DOHH2 (cell line): ENCODE measurements around the gene ANKRD33.

Experiments
- H3F3A ChIP-seq: fragments of 200-600 bp; sonication (generic), shearing (Covaris generic); 2 replicates; pipeline ENCODE4 v1.6.0; 2016; ENCODE audit warnings: antibody characterized with exemption, mild to moderate bottlenecking; ENCODE audit not compliant: control insufficient read depth, insufficient read depth
- H3K27ac ChIP-seq: fragments of 200-600 bp; sonication (generic); 2 replicates; pipeline ENCODE4 v1.5.1; 2014; ENCODE audit warnings: low read depth, mild to moderate bottlenecking, low read length, moderate library complexity
- H3K27me3 ChIP-seq: fragments of 200-600 bp; sonication (generic); 2 replicates; pipeline ENCODE4 v1.6.1; 2014; ENCODE audit warnings: mild to moderate bottlenecking, low read length, mixed read lengths; ENCODE audit not compliant: control insufficient read depth
- H3K36me3 ChIP-seq: fragments of 200-600 bp; sonication (generic); 2 replicates; pipeline ENCODE4 v1.6.1; 2014; ENCODE audit warnings: mild to moderate bottlenecking, low read length, moderate library complexity, mixed read lengths; ENCODE audit not compliant: control insufficient read depth
- H3K4me1 ChIP-seq: fragments of 200-600 bp; sonication (generic); 2 replicates; pipeline ENCODE4 v1.6.1; 2014; ENCODE audit warnings: mild to moderate bottlenecking, low read length, mixed read lengths; ENCODE audit not compliant: control insufficient read depth
- H3K4me2 ChIP-seq: fragments of 200-600 bp; sonication (generic); 2 replicates; pipeline ENCODE4 v1.6.0; 2014; ENCODE audit warnings: mild to moderate bottlenecking, low read length, moderate library complexity
- H3K4me3 ChIP-seq: fragments of 200-600 bp; sonication (generic); 2 replicates; pipeline ENCODE4 v1.5.1; 2014; ENCODE audit warnings: mild to moderate bottlenecking, low read length, mixed read lengths
- H3K79me2 ChIP-seq: fragments of 200-600 bp; sonication (generic); 2 replicates; pipeline ENCODE4 v1.6.1; 2014; ENCODE audit warnings: mild to moderate bottlenecking, low read length, mixed read lengths; ENCODE audit not compliant: control insufficient read depth
- H3K9me2 ChIP-seq: fragments of 200-600 bp; sonication (generic); replicated peaks from 2 replicates; pipeline ENCODE4 v1.6.1; 2014; ENCODE audit warnings: mild to moderate bottlenecking, low read length, mixed read lengths; ENCODE audit not compliant: control insufficient read depth
- H3K9me3 ChIP-seq: fragments of 200-600 bp; sonication (generic); 2 replicates; pipeline ENCODE4 v1.6.1; 2014; ENCODE audit warnings: antibody characterized with exemption, low read length, mixed read lengths; ENCODE audit not compliant: control insufficient read depth, insufficient read depth
- H4K20me1 ChIP-seq: fragments of 200-600 bp; sonication (generic); 2 replicates; pipeline ENCODE4 v1.6.0; 2014; ENCODE audit warnings: low read depth, mild to moderate bottlenecking, antibody characterized with exemption, low read length, moderate library complexity; ENCODE audit not compliant: control insufficient read depth, insufficient read depth
- EZH2phosphoT487 ChIP-seq: fragments of 200-600 bp; sonication (generic); IDR thresholded peaks from 2 replicates; pipeline ENCODE4 v1.6.1; 2017; ENCODE audit warnings: borderline replicate concordance, mild to moderate bottlenecking, antibody characterized with exemption, low read length, moderate library complexity, mixed read lengths
- TF ChIP-seq, protein P1 (sequence below): fragments of 200-600 bp; sonication (generic); IDR thresholded peaks from one replicate; pipeline ENCODE4 v1.5.1; 2014; ENCODE audit warnings: antibody characterized with exemption, mild to moderate bottlenecking, low read depth, low read length; ENCODE audit not compliant: poor library complexity, severe bottlenecking

ANKRD33 gene

DNA sequence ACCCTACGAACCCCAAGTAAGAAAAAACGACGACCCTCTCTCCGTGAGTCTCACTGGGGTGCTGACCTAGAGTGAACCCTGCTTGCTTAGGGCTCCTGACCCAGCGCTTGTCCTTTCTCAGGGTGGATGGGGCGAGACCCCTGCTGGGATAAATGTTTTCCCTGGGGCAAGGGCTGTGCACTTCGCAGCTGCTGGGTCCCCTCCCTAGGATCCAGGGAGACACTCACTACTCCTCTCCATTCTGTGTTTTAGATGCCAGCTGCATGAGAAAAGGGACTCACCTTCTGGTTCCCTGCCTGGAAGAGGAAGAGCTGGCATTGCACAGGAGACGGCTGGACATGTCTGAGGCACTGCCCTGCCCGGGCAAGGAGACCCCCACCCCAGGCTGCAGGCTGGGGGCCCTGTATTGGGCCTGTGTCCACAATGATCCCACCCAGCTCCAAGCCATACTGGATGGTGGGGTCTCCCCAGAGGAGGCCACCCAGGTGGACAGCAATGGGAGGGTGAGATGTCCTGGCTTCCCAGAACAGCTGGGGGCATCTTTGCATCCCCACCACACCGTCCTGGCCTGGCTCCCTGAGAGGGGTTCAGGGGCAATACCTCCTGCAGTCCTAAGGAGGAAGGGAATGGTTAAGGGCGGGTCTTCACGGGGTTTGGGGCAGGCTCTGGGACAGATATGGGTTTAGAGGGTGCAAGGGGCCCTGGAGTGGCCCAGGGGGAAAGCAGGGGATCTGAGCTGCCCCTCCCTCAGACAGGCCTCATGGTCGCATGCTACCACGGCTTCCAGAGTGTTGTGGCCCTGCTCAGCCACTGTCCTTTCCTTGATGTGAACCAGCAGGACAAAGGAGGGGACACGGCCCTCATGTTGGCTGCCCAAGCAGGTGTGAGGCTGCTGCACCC is 663 bp downstream of the ANKRD33 start:
- Histone ChIP-seq H4K20me1 (no peaks in the 10 kb centered on the region), H3K27me3 (no peaks in the 10 kb centered on the region), H3F3A (no peaks in the 10 kb centered on the region), H3K9me3 (no peaks in the 10 kb centered on the region), H3K4me1 (peaks cover 12% of the 10 kb centered on the region), H3K9me2 (no peaks in the 10 kb centered on the region), H3K36me3 (no peaks in the 10 kb centered on the region), H3K4me3 (no peak overlapping the region), H3K4me2 (no peak overlapping the region), H3K79me2 (no peaks in the 10 kb centered on the region), H3K27ac (no peak overlapping the region)
- TF ChIP-seq, protein P1, sequence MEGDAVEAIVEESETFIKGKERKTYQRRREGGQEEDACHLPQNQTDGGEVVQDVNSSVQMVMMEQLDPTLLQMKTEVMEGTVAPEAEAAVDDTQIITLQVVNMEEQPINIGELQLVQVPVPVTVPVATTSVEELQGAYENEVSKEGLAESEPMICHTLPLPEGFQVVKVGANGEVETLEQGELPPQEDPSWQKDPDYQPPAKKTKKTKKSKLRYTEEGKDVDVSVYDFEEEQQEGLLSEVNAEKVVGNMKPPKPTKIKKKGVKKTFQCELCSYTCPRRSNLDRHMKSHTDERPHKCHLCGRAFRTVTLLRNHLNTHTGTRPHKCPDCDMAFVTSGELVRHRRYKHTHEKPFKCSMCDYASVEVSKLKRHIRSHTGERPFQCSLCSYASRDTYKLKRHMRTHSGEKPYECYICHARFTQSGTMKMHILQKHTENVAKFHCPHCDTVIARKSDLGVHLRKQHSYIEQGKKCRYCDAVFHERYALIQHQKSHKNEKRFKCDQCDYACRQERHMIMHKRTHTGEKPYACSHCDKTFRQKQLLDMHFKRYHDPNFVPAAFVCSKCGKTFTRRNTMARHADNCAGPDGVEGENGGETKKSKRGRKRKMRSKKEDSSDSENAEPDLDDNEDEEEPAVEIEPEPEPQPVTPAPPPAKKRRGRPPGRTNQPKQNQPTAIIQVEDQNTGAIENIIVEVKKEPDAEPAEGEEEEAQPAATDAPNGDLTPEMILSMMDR = no peak
- TF ChIP-seq EZH2phosphoT487 = no peak

DNA sequence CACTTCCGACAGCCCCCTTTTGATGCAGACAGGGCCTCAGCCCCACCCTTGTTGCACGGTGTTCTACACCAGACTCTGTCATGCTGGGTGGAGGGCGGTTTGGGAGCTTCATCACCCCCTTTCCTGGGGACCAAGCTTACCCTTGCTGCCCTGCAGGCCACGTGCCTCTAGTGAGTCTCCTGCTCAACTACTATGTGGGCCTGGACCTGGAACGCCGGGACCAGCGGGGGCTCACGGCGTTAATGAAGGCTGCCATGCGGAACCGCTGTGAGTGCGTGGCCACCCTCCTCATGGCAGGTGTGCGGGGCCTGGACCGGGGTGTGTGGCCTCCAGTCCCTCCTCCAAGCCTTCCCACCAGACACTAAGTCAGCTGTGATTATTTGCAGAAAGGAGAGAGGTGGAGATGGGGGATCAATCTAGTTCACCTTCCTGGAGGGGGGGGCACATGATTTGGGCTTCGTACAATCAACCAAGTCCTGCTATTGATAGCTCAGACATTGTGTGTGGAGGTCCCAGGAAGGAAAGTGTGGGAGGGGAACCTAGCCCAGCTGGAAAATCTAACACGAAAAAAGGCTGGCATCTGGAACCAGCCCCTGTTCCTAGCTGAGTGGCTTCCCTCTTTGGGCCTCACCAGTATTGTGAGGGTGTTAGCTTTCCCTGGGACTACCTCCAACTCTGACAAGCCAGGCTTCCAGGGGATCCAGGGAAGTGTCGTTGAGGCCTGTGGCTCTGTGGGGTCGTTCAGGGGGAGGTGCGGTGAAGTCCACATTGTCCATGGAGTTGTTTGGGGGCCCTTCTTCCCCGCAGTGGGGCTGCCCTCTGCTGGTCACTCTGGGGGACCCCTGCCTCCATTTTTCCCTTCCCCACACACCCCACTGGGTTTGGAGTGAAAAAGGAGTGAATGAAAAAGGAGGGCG is 1.6 kb downstream of the ANKRD33 start:
- no peaks in the 10 kb centered on the region for H3K36me3 ChIP-seq
- H3F3A ChIP-seq = no peaks in the 10 kb centered on the region
- H3K4me3 ChIP-seq = no peak overlapping the region
- no peaks in the 10 kb centered on the region for H4K20me1 ChIP-seq
- no peak for TF ChIP-seq EZH2phosphoT487
- TF ChIP-seq, protein P1 = peak; percentile 49
- H3K9me3 ChIP-seq = no peaks in the 10 kb centered on the region
- peaks cover 12% of the 10 kb centered on the region for H3K4me1 ChIP-seq
- H3K79me2 ChIP-seq = no peaks in the 10 kb centered on the region
- no peaks in the 10 kb centered on the region for H3K9me2 ChIP-seq
- H3K27me3 ChIP-seq = no peaks in the 10 kb centered on the region
- H3K27ac ChIP-seq = no peak overlapping the region
- H3K4me2 ChIP-seq = no peak overlapping the region

DNA sequence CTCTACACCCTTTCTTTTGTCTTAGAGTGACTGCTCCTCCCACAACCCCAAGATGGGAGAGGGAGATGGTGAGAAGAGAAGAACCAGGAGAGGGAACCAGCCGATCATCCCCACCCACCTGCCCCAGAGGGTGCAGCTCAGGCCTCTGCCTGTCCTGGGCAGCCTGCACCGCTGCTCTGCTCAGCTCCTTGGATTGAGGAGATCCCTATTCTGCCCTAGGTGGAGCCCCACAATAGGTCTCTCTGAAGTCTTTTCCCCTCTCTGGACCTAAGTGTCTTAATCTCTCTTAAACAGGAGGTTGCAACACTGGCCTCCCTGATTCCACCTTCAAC is 2.2 kb downstream of the ANKRD33 start:
- Histone ChIP-seq H3K4me3 (no peak overlapping the region), H3K4me2 (no peak overlapping the region), H3F3A (no peaks in the 10 kb centered on the region), H3K27me3 (no peaks in the 10 kb centered on the region), H3K27ac (no peak overlapping the region), H4K20me1 (no peaks in the 10 kb centered on the region), H3K9me2 (no peaks in the 10 kb centered on the region), H3K4me1 (peaks cover 12% of the 10 kb centered on the region), H3K79me2 (no peaks in the 10 kb centered on the region), H3K9me3 (no peaks in the 10 kb centered on the region), H3K36me3 (no peaks in the 10 kb centered on the region)
- TF ChIP-seq EZH2phosphoT487 = no peak
- TF ChIP-seq, protein P1 = no peak
